SK-N-SH (cell line): ENCODE measurements around the gene PRKCI. TPM values are rescaled to one million over a fixed set of nuclear protein-coding genes. Genes with fewer than 3 reads are reported as not detected.

Source experiments
- CTCF ChIA-PET: fragments of 300-600, 350-600 bp; formaldehyde crosslinking; extraction: SDS; loops from one replicate; lab custom pipeline; 2021; lab: Yijun Ruan, JAX
- POLR2A ChIA-PET: fragments of 350-600 bp; sonication (Branson Sonifier 250); formaldehyde crosslinking; extraction: SDS; loops from one replicate; lab custom pipeline; 2020; ENCODE audit warnings: antibody characterized with exemption, inconsistent platforms; lab: Yijun Ruan, JAX
- DNase-seq: peaks from one replicate; pipeline ENCODE4 v3.0.0; 2012
- H2AFZ ChIP-seq: fragments of 200-600 bp; sonication (generic); 2 replicates; pipeline ENCODE4 v1.8.1; 2016; ENCODE audit warnings: antibody characterized with exemption, mild to moderate bottlenecking, low read depth
- H3F3A ChIP-seq: fragments of 200-600 bp; sonication (generic); replicated peaks from 2 replicates; pipeline ENCODE3; 2016; ENCODE audit warnings: antibody characterized with exemption, mild to moderate bottlenecking; ENCODE audit not compliant: insufficient read depth
- H3K27ac ChIP-seq, 2 experiments: fragments of 200-500 bp in 1 of 2; fragments of 200-600 bp in 1 of 2; sonication (Bioruptor generic) in 1 of 2; sonication (generic), shearing (Covaris generic) in 1 of 2; 2 replicates each; pipeline versions ENCODE4 v1.5.1 to v1.6.1; 2014 to 2016; ENCODE audit warnings: low read depth in 2 of 2, inconsistent platforms in 1 of 2, low read length in 1 of 2, mild to moderate bottlenecking in 1 of 2, mixed read lengths in 1 of 2
- H3K27me3 ChIP-seq: fragments of 200-600 bp; sonication (generic), shearing (Covaris generic); 2 replicates; pipeline ENCODE4 v1.6.1; 2016; ENCODE audit warnings: mixed run types; ENCODE audit not compliant: insufficient read depth
- H3K36me3 ChIP-seq, 2 experiments: fragments of 200-500 bp in 1 of 2; fragments of 200-600 bp in 1 of 2; sonication (Bioruptor generic) in 1 of 2; sonication (generic) in 1 of 2; replicated peaks in 1 of 2; 2 replicates each; pipeline versions ENCODE3 to v1.5.1; 2014 to 2016; ENCODE audit warnings: low read length in 1 of 2, mild to moderate bottlenecking in 1 of 2; ENCODE audit not compliant: insufficient read depth in 2 of 2, control insufficient read depth in 1 of 2
- H3K4me1 ChIP-seq, 2 experiments: fragments of 200-500 bp in 1 of 2; fragments of 200-600 bp in 1 of 2; sonication (Bioruptor generic) in 1 of 2; sonication (generic), shearing (Covaris generic) in 1 of 2; 2 replicates each; pipeline versions ENCODE4 v1.5.1 to v1.6.1; 2014 to 2016; ENCODE audit warnings: low read depth in 1 of 2, low read length in 1 of 2, mixed run types in 1 of 2; ENCODE audit not compliant: insufficient read depth in 2 of 2, control insufficient read depth in 1 of 2
- H3K4me2 ChIP-seq: fragments of 200-600 bp; sonication (generic), shearing (Covaris generic); 2 replicates; pipeline ENCODE4 v1.6.1; 2017; ENCODE audit warnings: mixed run types
- H3K4me3 ChIP-seq, 2 experiments: fragments of 200-500 bp in 1 of 2; fragments of 200-600 bp in 1 of 2; sonication (Bioruptor generic) in 1 of 2; sonication (generic), shearing (Covaris generic) in 1 of 2; 2 replicates each; pipeline versions ENCODE4 v1.5.1 to v1.8.1; 2014 to 2016; ENCODE audit warnings: low read depth in 2 of 2, inconsistent platforms in 1 of 2, low read length in 1 of 2, mild to moderate bottlenecking in 1 of 2, mixed read lengths in 1 of 2, moderate library complexity in 1 of 2
- H3K79me2 ChIP-seq: fragments of 200-600 bp; sonication (generic); 2 replicates; pipeline ENCODE4 v1.8.1; 2017; ENCODE audit warnings: mild to moderate bottlenecking; ENCODE audit not compliant: insufficient read depth
- H3K9ac ChIP-seq: fragments of 200-600 bp; sonication (generic); 2 replicates; pipeline ENCODE4 v1.6.1; 2017; ENCODE audit warnings: mixed run types
- H3K9me2 ChIP-seq: fragments of 200-600 bp; sonication (generic); 2 replicates; pipeline ENCODE4 v1.6.1; 2017; ENCODE audit warnings: mixed run types
- H3K9me3 ChIP-seq: fragments of 200-600 bp; sonication (generic); 2 replicates; pipeline ENCODE4 v1.6.1; 2017; ENCODE audit warnings: mixed run types, mild to moderate bottlenecking, moderate library complexity
- H4K20me1 ChIP-seq: fragments of 200-600 bp; sonication (generic); 2 replicates; pipeline ENCODE4 v1.6.1; 2017; ENCODE audit warnings: mild to moderate bottlenecking, mixed run types; ENCODE audit not compliant: insufficient read depth
- CTCF ChIP-seq: fragments of 200-600 bp; sonication (generic); IDR thresholded peaks from 2 replicates; pipeline ENCODE4 v1.6.1; 2017; ENCODE audit warnings: antibody characterized with exemption, mild to moderate bottlenecking, moderate library complexity
- FOXM1 ChIP-seq: IDR thresholded peaks from 2 replicates; pipeline ENCODE4 v1.4.0; 2012; ENCODE audit warnings: low read depth, mild to moderate bottlenecking
- GABPA ChIP-seq: IDR thresholded peaks from 2 replicates; pipeline ENCODE4 v1.4.0; 2012; ENCODE audit warnings: low read depth, mild to moderate bottlenecking
- IRF3 ChIP-seq: fragments of 150-350 bp; IDR thresholded peaks from 2 replicates; pipeline ENCODE4 v1.6.1; 2016; ENCODE audit warnings: mild to moderate bottlenecking, low read depth, low read length
- MEF2A ChIP-seq: IDR thresholded peaks from 2 replicates; pipeline ENCODE4 v1.4.0; 2012; ENCODE audit warnings: low read depth, borderline replicate concordance
- MXI1 ChIP-seq: IDR thresholded peaks from 2 replicates; pipeline ENCODE4 v1.6.1; 2012; ENCODE audit warnings: mild to moderate bottlenecking, low read depth, low read length, improper control_type of control experiment
- POLR2AphosphoS5 ChIP-seq: IDR thresholded peaks from 2 replicates; pipeline ENCODE4 v1.6.1; 2012; ENCODE audit warnings: low read depth, low read length
- RAD21 ChIP-seq: IDR thresholded peaks from 2 replicates; pipeline ENCODE4 v1.6.1; 2012; ENCODE audit warnings: mild to moderate bottlenecking, low read length
- RFX5 ChIP-seq: IDR thresholded peaks from 2 replicates; pipeline ENCODE4 v1.6.1; 2012; ENCODE audit warnings: mild to moderate bottlenecking, improper control_type of control experiment, low read length
- SMC3 ChIP-seq: IDR thresholded peaks from 2 replicates; pipeline ENCODE4 v1.6.1; 2012; ENCODE audit warnings: low read depth, low read length, improper control_type of control experiment
- TEAD4 ChIP-seq: IDR thresholded peaks from 2 replicates; pipeline ENCODE4 v1.4.0; 2012; ENCODE audit warnings: mild to moderate bottlenecking, borderline replicate concordance; ENCODE audit not compliant: insufficient read depth
- USF1 ChIP-seq: IDR thresholded peaks from 2 replicates; pipeline ENCODE4 v1.4.0; 2012; ENCODE audit warnings: low read depth, borderline replicate concordance
- USF2 ChIP-seq: fragments of 150-350 bp; IDR thresholded peaks from 2 replicates; pipeline ENCODE4 v1.6.1; 2017; ENCODE audit warnings: antibody characterized with exemption, low read length, low read depth, borderline replicate concordance
- ZBTB33 ChIP-seq: IDR thresholded peaks from 2 replicates; pipeline ENCODE4 v1.4.0; 2012; ENCODE audit warnings: low read depth, borderline replicate concordance
- WGBS: methylation state at CpG from one replicate; pipeline ENCODE4 v1.1.6; 2017; ENCODE audit warnings: low lambda C conversion rate; 5-methylcytosine and 5-hydroxymethylcytosine counted together
- polyA plus RNA-seq, 3 experiments: library from polyadenylated mRNA; depleted of rRNA; stranded (reverse); fragments of >200 nt; gene quantifications; 2 replicates each; pipeline ENCODE4 v1.2.3, GENCODE V29; 2012

PRKCI gene
- polyA plus RNA-seq, 1 of the 3 experiments (the other 2 are of a cell fraction) = 10.1 TPM

- Histone ChIP-seq H3K79me2 (no peaks in the 10 kb centered on the region), H3K9ac (no peak overlapping the region), H3K4me3 (no peak overlapping the region), H3K27me3 (no peaks in the 10 kb centered on the region), H2AFZ (no peak overlapping the region), H3K4me2 (no peak overlapping the region), H3K9me3 (no peaks in the 10 kb centered on the region), H3K27ac (no peak overlapping the region), H3K9me2 (no peaks in the 10 kb centered on the region), H3K4me1 (no peaks in the 10 kb centered on the region), H3F3A (peaks cover 3% of the 10 kb centered on the region), H4K20me1 (no peaks in the 10 kb centered on the region), H3K36me3 (peaks cover 36 to 54% of the 10 kb centered on the region in 2 experiments)
- no peak for DNase-seq
- ChIA-PET CTCF (interaction anchor here (1.2 kb wide), 1 partner anchor 510 kb away, joined by 3 read pairs; no protein-coding TSS in a partner anchor), POLR2A (no interaction called here)
- 73% methylated on average over 3 of the region's 3 CpGs for WGBS
- TF ChIP-seq POLR2AphosphoS5 = no peak
These were observed 79.2 kb downstream of the PRKCI start for GRCh38 chr3:170301405-170301804.

GRCh38 chr3:170302008-170302407, 79.8 kb downstream of the PRKCI start:
- Histone ChIP-seq H3K9ac (no peak overlapping the region), H4K20me1 (no peaks in the 10 kb centered on the region), H3K4me3 (no peak overlapping the region)
- POLR2A ChIA-PET = no interaction called here
- DNase-seq = no peak
- TF ChIP-seq SMC3 = no peak
- no peak for TF ChIP-seq MXI1
- no peak for TF ChIP-seq USF1
- no peak for TF ChIP-seq USF2
- no peak for TF ChIP-seq RFX5
- TF ChIP-seq POLR2AphosphoS5 = no peak
- TF ChIP-seq CTCF = no peak
- no peak for TF ChIP-seq ZBTB33
- TF ChIP-seq TEAD4 = no peak
- TF ChIP-seq FOXM1 = no peak
- TF ChIP-seq GABPA = no peak
- TF ChIP-seq RAD21 = no peak
- no peak for TF ChIP-seq MEF2A
- TF ChIP-seq IRF3 = no peak
- TF ChIP-seq, all 33 proteins: peak for 0
- Histone ChIP-seq H3K27ac (no peak overlapping the region), H3K9me2 (no peaks in the 10 kb centered on the region), H3F3A (peaks cover 3% of the 10 kb centered on the region), H3K9me3 (no peaks in the 10 kb centered on the region), H3K36me3 (peaks cover 35 to 54% of the 10 kb centered on the region in 2 experiments), H3K4me2 (no peak overlapping the region), H3K4me1 (no peaks in the 10 kb centered on the region), H2AFZ (no peak overlapping the region), H3K27me3 (no peaks in the 10 kb centered on the region), H3K79me2 (no peaks in the 10 kb centered on the region)
- CTCF ChIA-PET = no interaction called here
- 100% methylated on average over 1 of the region's 1 CpG for WGBS
